ENCODE data around the gene CACNA1C.
"Not testable (repeated sequence)": the region's sequence is repeated elsewhere in the genome, so short reads cannot be mapped to it uniquely, and the experiment has no call there.

CACNA1C gene

DNA sequence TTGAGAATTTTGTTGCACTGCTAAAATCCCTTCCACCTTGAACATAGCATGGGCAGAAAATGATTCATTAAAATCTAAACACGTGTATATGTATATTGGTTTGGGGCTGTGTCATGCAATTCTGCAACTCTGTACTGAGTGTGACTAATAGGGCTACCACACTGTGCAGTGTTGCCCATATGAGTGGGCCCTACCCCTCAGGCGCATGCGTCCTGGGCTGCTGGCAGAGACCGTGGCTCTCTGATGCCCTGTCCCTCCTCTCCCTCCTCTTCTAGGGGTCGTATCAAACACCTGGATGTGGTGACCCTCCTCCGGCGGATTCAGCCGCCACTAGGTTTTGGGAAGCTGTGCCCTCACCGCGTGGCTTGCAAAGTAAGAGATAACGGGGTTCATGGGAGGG, 613.6 kb downstream of the CACNA1C start:
- DNase-seq, result no peak

- no peak for DNase-seq
These were observed 614.1 kb downstream of the CACNA1C start for GRCh38 chr12:2666846-2667245.

DNA sequence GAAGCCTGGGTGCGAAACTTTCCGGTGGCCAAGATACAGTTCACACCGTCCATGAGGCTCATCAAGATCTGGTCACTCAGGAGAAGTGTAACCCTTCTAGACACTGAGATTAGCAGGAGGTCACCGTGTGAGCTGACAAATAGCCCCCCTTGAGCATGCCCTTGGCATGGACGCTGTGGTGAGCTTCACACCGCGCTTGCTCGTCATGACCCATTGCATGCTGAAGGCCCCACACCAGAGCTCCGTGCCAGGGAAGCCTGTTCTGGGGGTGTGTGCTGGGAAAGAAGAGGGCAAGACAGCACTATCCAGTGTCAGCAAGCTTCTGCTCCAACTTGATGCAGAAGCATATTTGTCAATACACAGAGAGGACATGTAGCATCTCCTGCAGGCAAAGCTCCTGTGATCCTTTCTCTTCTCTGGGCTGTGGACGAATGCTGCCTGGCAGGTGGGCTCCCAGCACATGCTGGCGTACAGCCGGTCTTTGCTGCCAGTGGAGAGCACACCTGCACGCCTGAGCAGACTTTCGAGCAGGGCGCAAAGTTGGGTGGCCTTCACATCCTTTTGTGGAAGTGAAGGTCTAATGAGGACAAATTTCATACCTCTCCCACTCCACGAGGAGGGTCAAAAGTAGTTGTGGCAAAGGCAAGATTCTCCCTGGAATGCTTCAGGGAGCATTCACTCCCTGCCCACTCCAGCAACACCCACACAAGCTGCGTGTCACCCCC, 615.1 kb downstream of the CACNA1C start:
- DNase-seq, result no peak

GRCh38 chr12:2668816-2669215, 616.0 kb downstream of the CACNA1C start:
- DNase-seq, result no peak

DNA sequence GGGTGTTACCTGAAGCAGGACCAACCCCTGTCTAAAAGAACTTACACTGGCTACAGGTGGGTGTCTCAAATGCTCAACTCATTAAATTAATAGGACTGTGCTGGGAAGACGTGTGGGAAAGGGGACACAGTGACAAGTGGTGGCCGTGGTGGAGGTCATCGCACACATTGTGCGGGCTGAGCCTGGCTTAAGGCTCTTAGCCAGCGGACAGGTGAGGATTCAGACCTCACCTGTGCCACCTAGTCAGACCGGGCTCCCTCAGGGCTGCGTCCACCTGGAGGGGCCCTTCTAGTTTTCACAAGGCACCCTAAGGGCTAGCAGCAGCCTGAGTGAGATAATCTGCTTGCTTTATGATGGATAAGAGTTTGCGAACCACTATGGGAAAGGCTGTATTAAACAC, 616.8 kb downstream of the CACNA1C start:
- no peak for DNase-seq

GRCh38 chr12:2672863-2673262, 620.1 kb downstream of the CACNA1C start:
- no peak for DNase-seq

- no peak for DNase-seq
These were observed 621.4 kb downstream of the CACNA1C start for GRCh38 chr12:2673966-2674810.

DNA sequence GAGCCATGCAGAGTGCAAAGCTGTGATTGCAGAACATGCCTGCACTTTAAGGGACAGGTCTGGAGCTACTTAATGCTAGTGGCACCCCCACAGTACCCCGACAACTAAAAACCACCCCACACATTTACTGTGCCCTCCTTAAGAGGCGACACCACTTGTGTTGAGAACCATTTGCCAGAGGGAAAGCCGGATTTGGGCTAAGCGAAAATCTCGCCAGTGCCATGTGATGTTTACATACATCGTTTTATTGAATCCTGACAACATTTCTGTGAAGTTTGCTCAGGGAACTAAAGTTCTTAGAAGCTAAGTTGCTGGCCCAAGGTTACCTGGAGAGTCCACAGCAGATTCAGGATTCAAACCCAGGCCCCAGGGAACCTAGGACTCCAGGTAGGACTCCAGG, 623.0 kb downstream of the CACNA1C start:
- no peak for DNase-seq

- DNase-seq, result no peak
These were observed 624.5 kb downstream of the CACNA1C start for GRCh38 chr12:2677142-2677880.

GRCh38 chr12:2678426-2678825, 625.6 kb downstream of the CACNA1C start:
- DNase-seq, result no peak

- DNase-seq, result no peak
These were observed 626.5 kb downstream of the CACNA1C start for GRCh38 chr12:2679068-2679815.

GRCh38 chr12:2679816-2680675, 627.3 kb downstream of the CACNA1C start:
- DNase-seq, result no peak

- DNase-seq, result no peak
These were observed 627.9 kb downstream of the CACNA1C start for GRCh38 chr12:2680676-2681039.

DNA sequence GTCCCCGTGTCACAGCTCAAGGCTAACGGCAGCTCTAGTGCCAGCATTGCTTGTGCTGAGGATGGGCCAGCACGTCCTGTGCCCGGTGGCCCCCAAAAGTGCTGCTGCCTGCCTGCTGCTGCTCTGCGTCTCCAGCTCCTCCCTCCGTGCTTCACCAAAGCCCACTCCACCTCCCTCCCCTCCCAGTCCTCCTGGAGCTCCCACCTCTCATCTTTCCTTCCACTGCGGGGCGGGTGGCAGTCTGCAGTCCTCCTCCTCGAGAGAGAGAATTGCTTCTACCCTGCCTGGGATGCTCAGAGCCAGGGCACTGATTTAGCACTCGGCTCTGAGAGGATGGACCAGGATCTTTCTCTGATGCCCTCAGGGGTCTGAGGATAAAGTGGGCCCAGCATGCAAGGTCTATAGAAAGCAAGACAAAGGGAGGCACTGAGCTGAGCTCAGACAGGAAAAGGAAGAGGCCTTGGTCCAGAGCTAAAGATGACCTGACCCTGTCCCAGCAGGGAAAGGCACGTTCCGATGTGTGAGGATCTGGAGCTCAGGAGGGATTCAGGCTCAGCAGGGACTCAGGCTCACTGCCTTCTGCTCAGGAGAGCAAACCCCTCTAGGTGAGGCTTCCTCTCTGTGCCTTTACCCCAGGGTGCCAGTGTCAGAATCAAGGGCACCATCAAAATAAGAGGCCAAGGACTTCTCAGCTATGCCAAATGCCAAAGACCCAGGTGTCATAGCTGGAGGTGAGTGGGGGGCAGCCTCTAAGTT, 628.8 kb downstream of the CACNA1C start:
- DNase-seq, result no peak

DNA sequence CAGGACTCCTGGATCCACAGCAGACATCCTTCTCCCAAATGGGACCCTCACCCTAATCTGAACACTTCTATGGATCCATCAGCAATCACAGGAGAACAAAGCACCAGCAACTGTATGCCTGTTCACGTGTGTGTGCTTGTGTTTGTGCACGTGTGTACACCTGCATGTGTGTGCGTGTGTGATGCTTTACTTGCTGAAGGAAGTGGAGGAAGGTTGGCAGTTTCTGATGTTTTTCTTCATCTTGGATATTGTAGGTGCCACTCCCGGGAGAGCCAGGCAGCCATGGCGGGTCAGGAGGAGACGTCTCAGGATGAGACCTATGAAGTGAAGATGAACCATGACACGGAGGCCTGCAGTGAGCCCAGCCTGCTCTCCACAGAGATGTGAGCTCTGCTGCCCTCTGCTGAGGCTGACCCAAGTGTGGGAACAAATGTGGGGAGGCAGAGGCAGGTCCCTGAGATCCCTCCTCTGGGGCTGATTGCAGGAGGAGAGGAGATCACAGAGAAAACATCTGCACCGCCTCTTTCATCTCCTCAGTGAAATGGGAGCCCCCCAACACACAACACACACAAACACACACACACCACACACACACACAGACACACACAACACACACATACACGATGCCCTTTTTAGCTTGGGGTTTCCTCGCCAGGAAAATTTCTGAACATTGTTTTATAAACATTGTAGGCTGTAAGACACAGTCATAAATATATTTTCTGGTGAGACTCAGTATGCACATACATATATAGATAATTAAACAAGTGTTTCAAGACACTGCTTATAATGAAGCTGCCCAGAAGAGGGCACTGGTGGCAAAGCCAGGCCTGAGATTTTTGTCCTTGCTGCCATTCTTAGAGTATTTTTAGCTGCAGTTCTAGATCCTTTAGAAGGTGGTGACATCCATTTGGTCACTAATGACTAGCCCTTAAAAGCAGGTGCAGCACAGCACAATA, 629.8 kb downstream of the CACNA1C start:
- DNase-seq, result no peak

GRCh38 chr12:2683283-2684025, 630.7 kb downstream of the CACNA1C start:
- DNase-seq, result no peak

DNA sequence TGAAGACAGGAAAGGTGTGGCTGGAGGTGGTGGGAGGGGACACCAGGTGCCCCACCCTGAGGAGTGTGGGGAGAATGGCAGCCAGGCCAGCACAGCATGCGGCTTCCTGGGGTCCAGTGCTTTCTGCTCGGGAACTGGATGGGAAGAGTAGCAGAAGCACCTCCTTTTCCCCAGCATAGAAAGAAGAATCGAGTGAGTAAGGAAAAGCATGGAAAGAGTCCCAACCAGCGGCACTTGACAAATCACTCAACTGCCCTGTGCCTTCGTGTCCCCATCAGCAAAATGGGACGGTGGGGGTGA, 631.2 kb downstream of the CACNA1C start:
- DNase-seq, result not testable (repeated sequence)

DNA sequence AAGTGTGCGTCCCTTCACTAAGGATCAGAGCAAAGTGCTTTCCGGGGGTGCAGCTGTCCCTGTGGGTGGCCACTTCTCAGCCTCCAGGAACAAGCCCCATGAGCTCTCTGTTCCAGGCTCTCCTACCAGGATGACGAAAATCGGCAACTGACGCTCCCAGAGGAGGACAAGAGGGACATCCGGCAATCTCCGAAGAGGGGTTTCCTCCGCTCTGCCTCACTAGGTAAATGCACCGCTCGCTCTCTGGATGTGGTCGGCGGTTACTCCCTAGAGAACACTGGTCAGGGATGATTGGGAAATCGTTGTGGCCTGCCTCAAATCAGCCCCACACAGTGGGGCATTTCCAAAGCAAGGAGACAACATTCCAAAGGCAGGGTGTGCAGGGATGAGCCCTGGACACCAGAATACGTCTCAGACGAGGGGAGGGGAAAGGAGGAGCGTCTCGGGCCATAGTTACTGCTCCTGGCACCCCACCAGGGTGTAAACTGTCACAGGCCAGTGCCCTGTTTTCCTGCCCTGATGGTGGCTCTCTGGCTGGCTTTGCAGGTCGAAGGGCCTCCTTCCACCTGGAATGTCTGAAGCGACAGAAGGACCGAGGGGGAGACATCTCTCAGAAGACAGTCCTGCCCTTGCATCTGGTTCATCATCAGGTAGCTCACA, 633.0 kb downstream of the CACNA1C start:
- DNase-seq, result not testable (repeated sequence)

DNA sequence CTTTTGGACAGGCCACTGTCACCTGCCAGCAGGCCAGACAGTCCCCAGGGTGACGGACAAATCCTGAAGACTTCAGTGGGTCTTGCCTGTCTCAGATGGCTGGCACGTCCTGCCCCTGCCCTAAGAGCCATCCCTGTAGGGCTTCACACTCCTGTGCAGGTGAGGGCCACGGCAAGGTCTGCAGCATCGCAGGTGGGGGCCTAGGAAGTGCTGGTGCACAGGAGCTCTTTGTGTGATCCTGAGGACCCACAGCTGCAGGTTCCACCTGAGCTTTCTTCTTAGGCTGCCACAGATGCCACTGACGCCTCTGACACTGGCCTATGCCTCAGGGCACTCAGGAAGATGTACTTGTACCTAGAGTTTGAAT, 633.5 kb downstream of the CACNA1C start:
- DNase-seq, result no peak
